K562 (cell line): ENCODE results near the gene MIDN. TPM values are rescaled to one million over a fixed set of nuclear protein-coding genes. Genes with fewer than 3 reads are reported as not detected.
A peak's percentile ranks its signal among the peaks of the same experiment; 100 is the strongest.

Experiments
- SAFB ChIP-seq: fragments of 200-400 bp; formaldehyde crosslinking; IDR thresholded peaks from 2 replicates; pipeline ENCODE4 v1.6.1; 2017; ENCODE audit warnings: low read depth, low read length, borderline replicate concordance
- SMARCB1 ChIP-seq: IDR thresholded peaks from 2 replicates; pipeline ENCODE4 v1.6.1; 2011; ENCODE audit warnings: improper control_type of control experiment, low read depth; ENCODE audit not compliant: insufficient read length
- SMARCE1 ChIP-seq: fragments of 450-650 bp; IDR thresholded peaks from 2 replicates; pipeline ENCODE4 v1.7.1; 2016; ENCODE audit warnings: mild to moderate bottlenecking
- ZBTB2 ChIP-seq: fragments of 450-650 bp; IDR thresholded peaks from 2 replicates; pipeline ENCODE4 v1.6.1; 2016; ENCODE audit warnings: antibody characterized with exemption
- ZBTB40 ChIP-seq, 2 experiments: fragments of 450-650 bp in 1 of 2; sonication (generic) in 1 of 2; formaldehyde crosslinking in 1 of 2; IDR thresholded peaks; 2 replicates each; pipeline versions ENCODE4 v1.7.1 to v1.9.0; 2016 to 2022; ENCODE audit warnings: inconsistent platforms in 1 of 2, mild to moderate bottlenecking in 1 of 2, missing genetic modification reagents in 1 of 2
- ZNF24 ChIP-seq: fragments of 450-650 bp; IDR thresholded peaks from 2 replicates; pipeline ENCODE4 v1.6.1; 2016
- polyA plus RNA-seq, 8 experiments: library from polyadenylated mRNA; depleted of rRNA in 4 of 8; stranded (reverse) in 5 of 8; unstranded in 3 of 8; fragments of >200 nt; fragmentation: Nextera tagmentation in 2 of 8; fragmentation: Illumina TruSeq in 1 of 8; extraction: Ambion mirVana in 2 of 8; extraction: Trizol in 1 of 8; gene quantifications; 2 replicates each; pipeline versions ENCODE4 v1.2.1 to v1.2.3, GENCODE V29; 2011 to 2014; ENCODE audit warnings: inconsistent platforms in 1 of 8, missing spikeins in 1 of 8
- total RNA-seq, 7 experiments: library from RNA; depleted of rRNA in 6 of 7; stranded (reverse); fragments of >200 nt in 6 of 7; fragmentation: Illumina TruSeq in 2 of 7; extraction: Trizol in 2 of 7; gene quantifications; 2 replicates each; pipeline versions ENCODE4 v1.2.1 to v1.2.3, GENCODE V29; 2011 to 2021; ENCODE audit warnings: low replicate concordance in 1 of 7
- TF ChIP-seq, protein P1 (sequence below): sonication (generic); formaldehyde crosslinking; IDR thresholded peaks from 2 replicates; pipeline ENCODE4 v1.8.0; 2022; ENCODE audit warnings: mild to moderate bottlenecking, missing genetic modification reagents
- TF ChIP-seq, protein P2 (sequence below): sonication (generic); formaldehyde crosslinking; IDR thresholded peaks from 2 replicates; pipeline ENCODE4 v1.8.0; 2022; ENCODE audit warnings: mild to moderate bottlenecking, missing genetic modification reagents, borderline replicate concordance

The MIDN gene
- total and polyA plus RNA-seq, 9 of the 15 experiments (the other 6 are each of a cell fraction or from before 2014, with no cell fraction given), result 0.17 to 120 (median 10.1) TPM

GRCh38 chr19:1268226-1269064, 20.1 kb downstream of the MIDN start (continued):
- TF ChIP-seq ZBTB2 (peak; percentile 85), SMARCE1 (0 out of 2 replicates have a peak, but pooled peaks have one; percentile 10), SAFB (peak; percentile 84; the same call in 1 of the 2 replicates), SMARCB1 (no peak), ZBTB40 (IDR thresholded peaks at IDR 0.05) (peak; percentile 39; the same call in 1 of the 2 replicates), ZBTB40 (CRISPR knock-in tag; IDR thresholded peaks at IDR 0.05) (no peak), ZNF24 (0 out of 2 replicates have a peak, but pooled peaks have one; percentile 27)
- TF ChIP-seq, protein P1, sequence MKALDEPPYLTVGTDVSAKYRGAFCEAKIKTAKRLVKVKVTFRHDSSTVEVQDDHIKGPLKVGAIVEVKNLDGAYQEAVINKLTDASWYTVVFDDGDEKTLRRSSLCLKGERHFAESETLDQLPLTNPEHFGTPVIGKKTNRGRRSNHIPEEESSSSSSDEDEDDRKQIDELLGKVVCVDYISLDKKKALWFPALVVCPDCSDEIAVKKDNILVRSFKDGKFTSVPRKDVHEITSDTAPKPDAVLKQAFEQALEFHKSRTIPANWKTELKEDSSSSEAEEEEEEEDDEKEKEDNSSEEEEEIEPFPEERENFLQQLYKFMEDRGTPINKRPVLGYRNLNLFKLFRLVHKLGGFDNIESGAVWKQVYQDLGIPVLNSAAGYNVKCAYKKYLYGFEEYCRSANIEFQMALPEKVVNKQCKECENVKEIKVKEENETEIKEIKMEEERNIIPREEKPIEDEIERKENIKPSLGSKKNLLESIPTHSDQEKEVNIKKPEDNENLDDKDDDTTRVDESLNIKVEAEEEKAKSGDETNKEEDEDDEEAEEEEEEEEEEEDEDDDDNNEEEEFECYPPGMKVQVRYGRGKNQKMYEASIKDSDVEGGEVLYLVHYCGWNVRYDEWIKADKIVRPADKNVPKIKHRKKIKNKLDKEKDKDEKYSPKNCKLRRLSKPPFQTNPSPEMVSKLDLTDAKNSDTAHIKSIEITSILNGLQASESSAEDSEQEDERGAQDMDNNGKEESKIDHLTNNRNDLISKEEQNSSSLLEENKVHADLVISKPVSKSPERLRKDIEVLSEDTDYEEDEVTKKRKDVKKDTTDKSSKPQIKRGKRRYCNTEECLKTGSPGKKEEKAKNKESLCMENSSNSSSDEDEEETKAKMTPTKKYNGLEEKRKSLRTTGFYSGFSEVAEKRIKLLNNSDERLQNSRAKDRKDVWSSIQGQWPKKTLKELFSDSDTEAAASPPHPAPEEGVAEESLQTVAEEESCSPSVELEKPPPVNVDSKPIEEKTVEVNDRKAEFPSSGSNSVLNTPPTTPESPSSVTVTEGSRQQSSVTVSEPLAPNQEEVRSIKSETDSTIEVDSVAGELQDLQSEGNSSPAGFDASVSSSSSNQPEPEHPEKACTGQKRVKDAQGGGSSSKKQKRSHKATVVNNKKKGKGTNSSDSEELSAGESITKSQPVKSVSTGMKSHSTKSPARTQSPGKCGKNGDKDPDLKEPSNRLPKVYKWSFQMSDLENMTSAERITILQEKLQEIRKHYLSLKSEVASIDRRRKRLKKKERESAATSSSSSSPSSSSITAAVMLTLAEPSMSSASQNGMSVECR (CRISPR knock-in tag), result 0 out of 2 replicates have a peak, but pooled peaks have one; percentile 24
- TF ChIP-seq, protein P2, sequence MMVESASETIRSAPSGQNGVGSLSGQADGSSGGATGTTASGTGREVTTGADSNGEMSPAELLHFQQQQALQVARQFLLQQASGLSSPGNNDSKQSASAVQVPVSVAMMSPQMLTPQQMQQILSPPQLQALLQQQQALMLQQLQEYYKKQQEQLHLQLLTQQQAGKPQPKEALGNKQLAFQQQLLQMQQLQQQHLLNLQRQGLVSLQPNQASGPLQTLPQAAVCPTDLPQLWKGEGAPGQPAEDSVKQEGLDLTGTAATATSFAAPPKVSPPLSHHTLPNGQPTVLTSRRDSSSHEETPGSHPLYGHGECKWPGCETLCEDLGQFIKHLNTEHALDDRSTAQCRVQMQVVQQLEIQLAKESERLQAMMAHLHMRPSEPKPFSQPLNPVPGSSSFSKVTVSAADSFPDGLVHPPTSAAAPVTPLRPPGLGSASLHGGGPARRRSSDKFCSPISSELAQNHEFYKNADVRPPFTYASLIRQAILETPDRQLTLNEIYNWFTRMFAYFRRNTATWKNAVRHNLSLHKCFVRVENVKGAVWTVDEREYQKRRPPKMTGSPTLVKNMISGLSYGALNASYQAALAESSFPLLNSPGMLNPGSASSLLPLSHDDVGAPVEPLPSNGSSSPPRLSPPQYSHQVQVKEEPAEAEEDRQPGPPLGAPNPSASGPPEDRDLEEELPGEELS (CRISPR knock-in tag), result no peak
